Neuronal stem cell (in vitro differentiated cells): ENCODE results near the gene RAB34. TPM values are rescaled to one million over a fixed set of nuclear protein-coding genes. Genes with fewer than 3 reads are reported as not detected.

Experiments used
- DNase-seq: peaks from one replicate; pipeline ENCODE4 v3.0.0-alpha.2; 2013; ENCODE audit warnings: low spot score
- H2AFZ ChIP-seq: one replicate; pipeline ENCODE4 v1.6.1; 2013; ENCODE audit warnings: mild to moderate bottlenecking, low read length, inconsistent platforms
- H2AK5ac ChIP-seq: 2 replicates; pipeline ENCODE4 v1.6.1; 2013; ENCODE audit warnings: low read depth, mild to moderate bottlenecking, inconsistent platforms, low read length, moderate library complexity, mixed read lengths
- H2BK120ac ChIP-seq: 2 replicates; pipeline ENCODE4 v1.6.1; 2013; ENCODE audit warnings: low read depth, mild to moderate bottlenecking, inconsistent platforms, low read length, moderate library complexity, mixed read lengths
- H2BK12ac ChIP-seq: one replicate; pipeline ENCODE4 v1.6.1; 2013; ENCODE audit warnings: low read length, inconsistent platforms
- H2BK15ac ChIP-seq: 2 replicates; pipeline ENCODE4 v1.6.1; 2013; ENCODE audit warnings: mild to moderate bottlenecking, low read length, inconsistent platforms, mixed read lengths
- H2BK5ac ChIP-seq: one replicate; pipeline ENCODE4 v1.6.1; 2013; ENCODE audit warnings: inconsistent platforms, mild to moderate bottlenecking, low read length, moderate library complexity
- H3K14ac ChIP-seq: one replicate; pipeline ENCODE4 v1.6.1; 2013; ENCODE audit warnings: low read length, inconsistent platforms
- H3K18ac ChIP-seq: 2 replicates; pipeline ENCODE4 v1.6.1; 2013; ENCODE audit warnings: low read length, inconsistent platforms
- H3K23ac ChIP-seq: 2 replicates; pipeline ENCODE4 v1.6.1; 2013; ENCODE audit warnings: low read depth, mild to moderate bottlenecking, mixed read lengths, low read length, inconsistent platforms; ENCODE audit not compliant: poor library complexity
- H3K27ac ChIP-seq: replicated peaks from 3 replicates; pipeline ENCODE4 v1.5.1; 2013; ENCODE audit warnings: low read length, inconsistent platforms
- H3K27me3 ChIP-seq, 3 experiments: 2 replicates each; pipeline ENCODE4 v1.6.1; 2013; ENCODE audit warnings: low read length in 3 of 3, mild to moderate bottlenecking in 2 of 3, inconsistent platforms in 1 of 3, low read depth in 1 of 3, mixed read lengths in 1 of 3, moderate library complexity in 1 of 3; ENCODE audit not compliant: control insufficient read depth in 3 of 3, insufficient read depth in 3 of 3
- H3K36me3 ChIP-seq, 2 donors: replicated peaks in 1 of 2; 2 replicates each; pipeline ENCODE4 v1.6.1; 2013; ENCODE audit warnings: low read length in 2 of 2; ENCODE audit not compliant: control insufficient read depth in 2 of 2, insufficient read depth in 2 of 2
- H3K4ac ChIP-seq: 2 replicates; pipeline ENCODE4 v1.6.1; 2013; ENCODE audit warnings: inconsistent platforms, mild to moderate bottlenecking, low read length, moderate library complexity
- H3K4me1 ChIP-seq, 2 donors: 1 replicate in 1 of 2; 2 replicates in 1 of 2; pipeline ENCODE4 v1.6.1; 2013; ENCODE audit warnings: low read length in 2 of 2, low read depth in 1 of 2; ENCODE audit not compliant: control insufficient read depth in 2 of 2, insufficient read depth in 1 of 2
- H3K4me2 ChIP-seq: one replicate; pipeline ENCODE4 v1.6.1; 2013; ENCODE audit warnings: mild to moderate bottlenecking, low read length, inconsistent platforms; ENCODE audit not compliant: insufficient read depth, poor library complexity, severe bottlenecking
- H3K4me3 ChIP-seq, 2 donors: 2 replicates each; pipeline ENCODE4 v1.5.1; 2013; ENCODE audit warnings: low read length in 2 of 2, mild to moderate bottlenecking in 2 of 2, inconsistent platforms in 1 of 2, moderate library complexity in 1 of 2
- H3K79me1 ChIP-seq: one replicate; pipeline ENCODE4 v1.6.1; 2013; ENCODE audit warnings: low read depth, mild to moderate bottlenecking, inconsistent platforms, low read length, moderate library complexity
- H3K9ac ChIP-seq: one replicate; pipeline ENCODE4 v1.6.1; 2013; ENCODE audit warnings: mild to moderate bottlenecking, low read depth, low read length, inconsistent platforms; ENCODE audit not compliant: poor library complexity
- H3K9me3 ChIP-seq, 2 donors: replicated peaks in 1 of 2; 2 replicates each; pipeline versions ENCODE3 to v1.6.1; 2013; ENCODE audit warnings: low read length in 2 of 2, mild to moderate bottlenecking in 2 of 2, inconsistent platforms in 1 of 2, low read depth in 1 of 2, mixed read lengths in 1 of 2, moderate library complexity in 1 of 2; ENCODE audit not compliant: control insufficient read depth in 2 of 2, insufficient read depth in 1 of 2
- H4K8ac ChIP-seq: one replicate; pipeline ENCODE4 v1.6.1; 2013; ENCODE audit warnings: low read depth, mild to moderate bottlenecking, inconsistent platforms, low read length, moderate library complexity
- H4K91ac ChIP-seq: one replicate; pipeline ENCODE4 v1.6.1; 2013; ENCODE audit warnings: low read length, low read depth, mild to moderate bottlenecking, inconsistent platforms; ENCODE audit not compliant: poor library complexity
- WGBS, 2 donors: extraction: QIAGEN DNeasy Blood & Tissue Kit; methylation state at CpG; one replicate each; pipeline ENCODE4 v1.1.7; 2013; ENCODE audit warnings: missing lambda C conversion rate in 2 of 2, mixed read lengths in 1 of 2; ENCODE audit not compliant: insufficient read length in 2 of 2, insufficient replicate concordance in 1 of 2; ENCODE audit errors: extremely low coverage in 2 of 2; 5-methylcytosine and 5-hydroxymethylcytosine counted together
- small RNA-seq: library from polyadenylated mRNA; stranded (forward); fragments of <200 nt; extraction: miRNeasy Mini kit (QIAGEN cat#:217004); gene quantifications from one replicate; pipeline ENCODE3, GENCODE V24; 2013; ENCODE audit not compliant: insufficient read depth

The RAB34 gene

GRCh38 chr17:28665994-28666393 lies 51.7 kb downstream of the RAB34 start:
- Histone ChIP-seq H2BK15ac (no peak overlapping the region), H3K9me3 (no peaks in the 10 kb centered on the region), H2BK5ac (no peak overlapping the region), H2BK12ac (no peak overlapping the region), H3K4me1 (peaks cover 2 to 18% of the 10 kb centered on the region in 2 donors), H3K4me2 (no peak overlapping the region), H3K4ac (no peak overlapping the region), H4K8ac (no peak overlapping the region), H2BK120ac (no peak overlapping the region), H3K36me3 (peaks cover 7 to 70% of the 10 kb centered on the region in 2 donors), H2AFZ (no peak overlapping the region), H3K23ac (no peak overlapping the region), H2AK5ac (no peak overlapping the region), H3K14ac (no peak overlapping the region), H3K18ac (no peak overlapping the region), H3K4me3 (no peak overlapping the region), H3K9ac (no peak overlapping the region), H3K27ac (no peak overlapping the region), H4K91ac (no peak overlapping the region), H3K27me3 (no peaks in the 10 kb centered on the region), H3K79me1 (peaks cover 3% of the 10 kb centered on the region)
- no peak for DNase-seq
- no CpG with 5 or more reads among the region's 2 CpGs for WGBS, 2 donors

Small RNA genes lying within 50 kb of the gene (small RNA-seq; reads per million reads assigned to genes)
- not detected for gene SNORD42A
- gene SNORD42B: 2.0 reads per million
- gene SNORD4A: not detected
- not detected for gene SNORD4B
